ENCODE results near the gene ANKRD36C. TPM values are rescaled to one million over a fixed set of nuclear protein-coding genes. Genes with fewer than 3 reads are reported as not detected.
"Not testable (repeated sequence)": the region's sequence is repeated elsewhere in the genome, so short reads cannot be mapped to it uniquely, and the experiment has no call there.

The ANKRD36C gene
- 30.1 and 35.7 TPM in 2 replicates for total RNA-seq (2021)
- percentile 76 among the genes with signal in this experiment for Bru-seq, nascent RNA
- percentile 72 among the genes with signal in this experiment for BruChase-seq, experiment 1, labeled RNA remaining after a 2-hour chase
- BruChase-seq, experiment 2, labeled RNA remaining after a 6-hour chase: percentile 58 among the genes with signal in this experiment
- long read RNA-seq, partial matches to known transcripts: 2 of 7 reads
- long read RNA-seq, other reads (novel, unspliced or antisense): 4 of 7 reads

- H3K4me1 ChIP-seq (ENCODE audit: insufficient read depth, low read length, poor library complexity, severe bottlenecking); H3K36me3 ChIP-seq (ENCODE audit: insufficient read depth, low read length, poor library complexity, severe bottlenecking); CTCF ChIA-PET; H3K9me3 ChIP-seq (ENCODE audit: low read depth, low read length, poor library complexity, severe bottlenecking); H3K27me3 ChIP-seq (replicated peaks; ENCODE audit: insufficient read depth, low read depth, low read length, poor library complexity); POLR2A ChIA-PET (ENCODE audit: low non-redundant PET); BruUV-seq (replicated peaks): not testable (repeated sequence)
- peak within 1 kb of the TSS; percentile 58 for H3K4me3 ChIP-seq (ENCODE audit: low read depth, low read length, poor library complexity, severe bottlenecking)
- peak within 1 kb of the TSS; percentile 80 for H3K27ac ChIP-seq (ENCODE audit: low read depth, low read length, poor library complexity, severe bottlenecking)
- intact Hi-C loops (cut with micrococcal nuclease; ENCODE audit: unreplicated experiment): loop anchor here (2.0 to 5.0 kb wide), 2 partner anchors 183 to 516 kb away; partner anchors contain the start of gene NEURL3
- peak; percentile 39 for DNase-seq (ENCODE audit: low spot score)
Observed at GRCh38 chr2:95991351-95992094, at the start of gene ANKRD36C. Gene ANKRD36C, minus strand, starts transcription at chr2:95991824. Its CDS starts 116 bp downstream, at chr2:95991708.

- CTCF ChIA-PET; H3K4me1 ChIP-seq (ENCODE audit: insufficient read depth, low read length, poor library complexity, severe bottlenecking); POLR2A ChIA-PET (ENCODE audit: low non-redundant PET); H3K9me3 ChIP-seq (ENCODE audit: low read depth, low read length, poor library complexity, severe bottlenecking); H3K27me3 ChIP-seq (replicated peaks; ENCODE audit: insufficient read depth, low read depth, low read length, poor library complexity); H3K4me3 ChIP-seq (ENCODE audit: low read depth, low read length, poor library complexity, severe bottlenecking); H3K27ac ChIP-seq (ENCODE audit: low read depth, low read length, poor library complexity, severe bottlenecking); H3K36me3 ChIP-seq (ENCODE audit: insufficient read depth, low read length, poor library complexity, severe bottlenecking); BruUV-seq (replicated peaks); intact Hi-C loops (cut with micrococcal nuclease; ENCODE audit: unreplicated experiment); DNase-seq (ENCODE audit: low spot score): not testable (repeated sequence)
Observed at GRCh38 chr2:96035554-96035953, 43.9 kb upstream of the ANKRD36C start.

- intact Hi-C loops (cut with micrococcal nuclease; ENCODE audit: unreplicated experiment): not testable (repeated sequence)
Observed at GRCh38 chr2:96034792-96035191, 43.2 kb upstream of the ANKRD36C start, which contains the start of gene GPAT2. Gene GPAT2, minus strand, starts transcription at chr2:96034916. Its CDS starts 2,557 bp downstream, at chr2:96032359.

GRCh38 chr2:96033997-96034396 lies 42.4 kb upstream of the ANKRD36C start:
- BruUV-seq (replicated peaks); H3K9me3 ChIP-seq (ENCODE audit: low read depth, low read length, poor library complexity, severe bottlenecking); H3K36me3 ChIP-seq (ENCODE audit: insufficient read depth, low read length, poor library complexity, severe bottlenecking); H3K27ac ChIP-seq (ENCODE audit: low read depth, low read length, poor library complexity, severe bottlenecking); H3K4me1 ChIP-seq (ENCODE audit: insufficient read depth, low read length, poor library complexity, severe bottlenecking); CTCF ChIA-PET; intact Hi-C loops (cut with micrococcal nuclease; ENCODE audit: unreplicated experiment); DNase-seq (ENCODE audit: low spot score); POLR2A ChIA-PET (ENCODE audit: low non-redundant PET); H3K4me3 ChIP-seq (ENCODE audit: low read depth, low read length, poor library complexity, severe bottlenecking); H3K27me3 ChIP-seq (replicated peaks; ENCODE audit: insufficient read depth, low read depth, low read length, poor library complexity): not testable (repeated sequence)

More at GRCh38 chr2:96034792-96035191, 43.2 kb upstream of the ANKRD36C start, which contains the start of gene GPAT2:
- CTCF ChIA-PET; DNase-seq (ENCODE audit: low spot score); H3K4me3 ChIP-seq (ENCODE audit: low read depth, low read length, poor library complexity, severe bottlenecking); H3K27me3 ChIP-seq (replicated peaks; ENCODE audit: insufficient read depth, low read depth, low read length, poor library complexity); POLR2A ChIA-PET (ENCODE audit: low non-redundant PET); H3K36me3 ChIP-seq (ENCODE audit: insufficient read depth, low read length, poor library complexity, severe bottlenecking); H3K4me1 ChIP-seq (ENCODE audit: insufficient read depth, low read length, poor library complexity, severe bottlenecking); H3K9me3 ChIP-seq (ENCODE audit: low read depth, low read length, poor library complexity, severe bottlenecking); H3K27ac ChIP-seq (ENCODE audit: low read depth, low read length, poor library complexity, severe bottlenecking); BruUV-seq (replicated peaks): not testable (repeated sequence)

GRCh38 chr2:96027725-96028325 lies 36.2 kb upstream of the ANKRD36C start:
- POLR2A ChIA-PET (ENCODE audit: low non-redundant PET); BruUV-seq (replicated peaks); H3K36me3 ChIP-seq (ENCODE audit: insufficient read depth, low read length, poor library complexity, severe bottlenecking); DNase-seq (ENCODE audit: low spot score); H3K9me3 ChIP-seq (ENCODE audit: low read depth, low read length, poor library complexity, severe bottlenecking); H3K27ac ChIP-seq (ENCODE audit: low read depth, low read length, poor library complexity, severe bottlenecking); intact Hi-C loops (cut with micrococcal nuclease; ENCODE audit: unreplicated experiment); CTCF ChIA-PET; H3K4me1 ChIP-seq (ENCODE audit: insufficient read depth, low read length, poor library complexity, severe bottlenecking); H3K27me3 ChIP-seq (replicated peaks; ENCODE audit: insufficient read depth, low read depth, low read length, poor library complexity); H3K4me3 ChIP-seq (ENCODE audit: low read depth, low read length, poor library complexity, severe bottlenecking): not testable (repeated sequence)

GRCh38 chr2:96025755-96026154 lies 34.1 kb upstream of the ANKRD36C start:
- intact Hi-C loops (cut with micrococcal nuclease; ENCODE audit: unreplicated experiment); H3K27me3 ChIP-seq (replicated peaks; ENCODE audit: insufficient read depth, low read depth, low read length, poor library complexity); H3K4me1 ChIP-seq (ENCODE audit: insufficient read depth, low read length, poor library complexity, severe bottlenecking); H3K9me3 ChIP-seq (ENCODE audit: low read depth, low read length, poor library complexity, severe bottlenecking); BruUV-seq (replicated peaks); H3K36me3 ChIP-seq (ENCODE audit: insufficient read depth, low read length, poor library complexity, severe bottlenecking); POLR2A ChIA-PET (ENCODE audit: low non-redundant PET); CTCF ChIA-PET; H3K27ac ChIP-seq (ENCODE audit: low read depth, low read length, poor library complexity, severe bottlenecking); H3K4me3 ChIP-seq (ENCODE audit: low read depth, low read length, poor library complexity, severe bottlenecking); DNase-seq (ENCODE audit: low spot score): not testable (repeated sequence)
